ENCODE measurements around the gene NCAM2. TPM values are rescaled to one million over a fixed set of nuclear protein-coding genes. Genes with fewer than 3 reads are reported as not detected.

NCAM2 gene
- total and polyA plus RNA-seq, 2 donors (not counting 3 experiments of a cell fraction or from before 2014, with no cell fraction given): 0.11 to 0.27 TPM

DNA sequence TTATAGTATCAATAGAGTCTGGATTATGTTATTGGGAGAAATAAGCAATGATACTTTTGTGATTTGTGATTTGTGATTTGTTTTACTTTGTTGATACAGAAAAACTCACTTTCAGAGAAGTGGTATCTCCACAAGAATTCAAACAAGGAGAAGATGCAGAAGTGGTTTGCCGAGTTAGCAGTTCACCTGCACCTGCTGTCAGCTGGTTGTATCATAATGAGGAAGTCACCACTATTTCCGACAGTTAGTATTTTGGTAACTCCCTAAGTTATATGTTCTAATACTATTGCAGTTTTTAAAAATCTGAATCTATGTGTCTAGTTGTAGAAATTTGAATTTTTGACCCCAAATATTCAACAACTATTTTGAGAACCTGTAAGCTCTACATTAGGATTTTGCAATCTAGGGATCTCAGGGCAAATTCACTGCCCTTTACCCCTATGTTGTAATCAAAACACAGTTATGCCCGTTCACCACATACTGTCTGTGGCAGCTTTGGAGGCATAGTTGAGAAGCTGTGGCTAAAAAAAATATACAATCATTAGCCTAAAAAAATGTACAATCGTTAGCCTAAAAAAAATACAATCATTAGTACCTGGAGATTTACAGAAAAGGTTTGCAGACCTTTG is 288.1 kb downstream of the NCAM2 start:
- no TSS peak for BruUV-seq (replicated peaks)
- ChIA-PET CTCF (no interaction called here), POLR2A (no interaction called here)
- intact Hi-C loops (cut with micrococcal nuclease): no loop called here
- no peak overlapping the region for H3K9ac ChIP-seq (replicated peaks; ENCODE audit: extremely low read depth, insufficient read depth, low read length)
- no peak overlapping the region for H3K4me2 ChIP-seq (ENCODE audit: insufficient read depth, low read length)
- H3K36me3 ChIP-seq (ENCODE audit: control insufficient read depth in 2 of 2, extremely low read depth in 1 of 2, insufficient read depth in 2 of 2, low read length in 2 of 2): no peaks in the 10 kb centered on the region
- dilution Hi-C loops (cut with MboI; ENCODE audit: extremely low pct_ligation_motif_present, low sequenced_read_pairs): no loop called here
- H3K4me3 ChIP-seq (replicated peaks in 1 of 3; ENCODE audit: insufficient read depth in 1 of 3, low read depth in 1 of 3, low read length in 3 of 3): no peak overlapping the region
- no peaks in the 10 kb centered on the region for H3K79me2 ChIP-seq (ENCODE audit: control insufficient read depth, insufficient read depth, low read length)
- FAIRE-seq: no peak
- TF ChIP-seq POLR2AphosphoS5 (IDR thresholded peaks at IDR 0.05; ENCODE audit: insufficient read depth, low read depth, low read length): no peak
- TF ChIP-seq, protein P1, sequence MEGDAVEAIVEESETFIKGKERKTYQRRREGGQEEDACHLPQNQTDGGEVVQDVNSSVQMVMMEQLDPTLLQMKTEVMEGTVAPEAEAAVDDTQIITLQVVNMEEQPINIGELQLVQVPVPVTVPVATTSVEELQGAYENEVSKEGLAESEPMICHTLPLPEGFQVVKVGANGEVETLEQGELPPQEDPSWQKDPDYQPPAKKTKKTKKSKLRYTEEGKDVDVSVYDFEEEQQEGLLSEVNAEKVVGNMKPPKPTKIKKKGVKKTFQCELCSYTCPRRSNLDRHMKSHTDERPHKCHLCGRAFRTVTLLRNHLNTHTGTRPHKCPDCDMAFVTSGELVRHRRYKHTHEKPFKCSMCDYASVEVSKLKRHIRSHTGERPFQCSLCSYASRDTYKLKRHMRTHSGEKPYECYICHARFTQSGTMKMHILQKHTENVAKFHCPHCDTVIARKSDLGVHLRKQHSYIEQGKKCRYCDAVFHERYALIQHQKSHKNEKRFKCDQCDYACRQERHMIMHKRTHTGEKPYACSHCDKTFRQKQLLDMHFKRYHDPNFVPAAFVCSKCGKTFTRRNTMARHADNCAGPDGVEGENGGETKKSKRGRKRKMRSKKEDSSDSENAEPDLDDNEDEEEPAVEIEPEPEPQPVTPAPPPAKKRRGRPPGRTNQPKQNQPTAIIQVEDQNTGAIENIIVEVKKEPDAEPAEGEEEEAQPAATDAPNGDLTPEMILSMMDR (IDR thresholded peaks at IDR 0.05; ENCODE audit: extremely low read depth in 1 of 2, insufficient read depth in 1 of 2, low read depth in 1 of 2, low read length in 2 of 2): no peak
- H3K9me3 ChIP-seq (replicated peaks; ENCODE audit: control insufficient read depth, insufficient read depth, low read length): no peaks in the 10 kb centered on the region
- H3K27ac ChIP-seq (ENCODE audit: insufficient read depth, low read depth, low read length): no peak overlapping the region
- no peaks in the 10 kb centered on the region for H4K20me1 ChIP-seq (replicated peaks; ENCODE audit: control insufficient read depth, extremely low read depth, insufficient read depth, low read length)
- H3K4me1 ChIP-seq (ENCODE audit: control insufficient read depth, extremely low read depth, insufficient read depth, low read length): peaks cover 5% of the 10 kb centered on the region
- no peak for DNase-seq (ENCODE audit: low read depth, low spot score)
- H3K9me1 ChIP-seq (replicated peaks; ENCODE audit: control insufficient read depth, extremely low read depth, insufficient read depth, low read length): no peaks in the 10 kb centered on the region
- H3K27me3 ChIP-seq (ENCODE audit: control insufficient read depth in 2 of 2, insufficient read depth in 2 of 2, low read length in 2 of 2): no peaks in the 10 kb centered on the region
- H2AFZ ChIP-seq (ENCODE audit: low read depth, low read length): no peak overlapping the region

DNA sequence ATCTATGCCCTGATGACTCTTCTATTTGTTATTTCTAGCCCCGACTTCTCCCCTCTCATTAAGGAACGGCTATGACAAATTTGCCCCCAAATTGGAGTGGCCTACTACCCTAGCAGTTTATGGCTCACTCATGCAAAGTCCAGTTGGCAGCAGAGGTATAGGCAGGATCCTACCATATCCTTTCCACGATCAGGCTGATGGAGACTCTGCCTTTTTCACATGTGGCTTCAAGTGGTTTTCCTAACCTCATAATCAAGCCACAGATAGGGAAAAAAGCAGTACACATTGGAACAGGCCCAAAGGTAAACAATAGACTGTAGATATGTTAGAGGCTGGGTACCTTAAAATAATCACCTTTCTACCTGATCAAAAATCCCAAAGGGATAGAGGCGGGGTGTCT is 292.5 kb downstream of the NCAM2 start:
- TF ChIP-seq JUN (IDR thresholded peaks at IDR 0.05; ENCODE audit: borderline replicate concordance, insufficient read depth, insufficient read length, low read depth) (no peak), POLR2A (IDR thresholded peaks at IDR 0.05; ENCODE audit: low read depth, low read length) (no peak), FOS (IDR thresholded peaks at IDR 0.05; ENCODE audit: borderline replicate concordance, insufficient read depth, low read length) (no peak), MYC (IDR thresholded peaks at IDR 0.05; ENCODE audit: low read depth, low read length) (no peak), EZH2 (IDR thresholded peaks at IDR 0.05; ENCODE audit: borderline replicate concordance, low read depth, low read length, severe bottlenecking) (no peak), GATA2 (IDR thresholded peaks at IDR 0.05; ENCODE audit: insufficient read depth, insufficient read length, low read depth, low read length) (no peak), POLR2AphosphoS5 (IDR thresholded peaks at IDR 0.05; ENCODE audit: insufficient read depth, low read depth, low read length) (no peak)
- TF ChIP-seq, protein P1 (IDR thresholded peaks at IDR 0.05; ENCODE audit: extremely low read depth in 1 of 2, insufficient read depth in 1 of 2, low read depth in 1 of 2, low read length in 2 of 2): no peak
- TF ChIP-seq, protein P2, sequence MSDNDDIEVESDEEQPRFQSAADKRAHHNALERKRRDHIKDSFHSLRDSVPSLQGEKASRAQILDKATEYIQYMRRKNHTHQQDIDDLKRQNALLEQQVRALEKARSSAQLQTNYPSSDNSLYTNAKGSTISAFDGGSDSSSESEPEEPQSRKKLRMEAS (IDR thresholded peaks at IDR 0.05; ENCODE audit: insufficient read depth, insufficient read length): no peak
- no TSS peak for BruUV-seq (replicated peaks)
- H4K20me1 ChIP-seq (replicated peaks; ENCODE audit: control insufficient read depth, extremely low read depth, insufficient read depth, low read length): no peaks in the 10 kb centered on the region
- H3K9me3 ChIP-seq (replicated peaks; ENCODE audit: control insufficient read depth, insufficient read depth, low read length): no peaks in the 10 kb centered on the region
- no peak overlapping the region for H3K27ac ChIP-seq (ENCODE audit: insufficient read depth, low read depth, low read length)
- dilution Hi-C loops (cut with MboI; ENCODE audit: extremely low pct_ligation_motif_present, low sequenced_read_pairs): no loop called here
- no peaks in the 10 kb centered on the region for H3K79me2 ChIP-seq (ENCODE audit: control insufficient read depth, insufficient read depth, low read length)
- H3K4me3 ChIP-seq (replicated peaks in 1 of 3; ENCODE audit: insufficient read depth in 1 of 3, low read depth in 1 of 3, low read length in 3 of 3): no peak overlapping the region
- ChIA-PET POLR2A (no interaction called here), CTCF (no interaction called here)
- no peak overlapping the region for H3K9ac ChIP-seq (replicated peaks; ENCODE audit: extremely low read depth, insufficient read depth, low read length)
- no peaks in the 10 kb centered on the region for H3K4me1 ChIP-seq (ENCODE audit: control insufficient read depth, extremely low read depth, insufficient read depth, low read length)
- no peaks in the 10 kb centered on the region for H3K9me1 ChIP-seq (replicated peaks; ENCODE audit: control insufficient read depth, extremely low read depth, insufficient read depth, low read length)
- no peak overlapping the region for H3K4me2 ChIP-seq (ENCODE audit: insufficient read depth, low read length)
- FAIRE-seq: no peak
- no peak for DNase-seq (ENCODE audit: low read depth, low spot score)
- H3K36me3 ChIP-seq (ENCODE audit: control insufficient read depth in 2 of 2, extremely low read depth in 1 of 2, insufficient read depth in 2 of 2, low read length in 2 of 2): no peaks in the 10 kb centered on the region
- H2AFZ ChIP-seq (ENCODE audit: low read depth, low read length): no peak overlapping the region
- intact Hi-C loops (cut with micrococcal nuclease): no loop called here
- H3K27me3 ChIP-seq (ENCODE audit: control insufficient read depth in 2 of 2, insufficient read depth in 2 of 2, low read length in 2 of 2): no peaks in the 10 kb centered on the region
